CD14-positive monocyte (primary cell): Measurements from ENCODE around the gene KIF5B. TPM values are rescaled to one million over a fixed set of nuclear protein-coding genes. Genes with fewer than 3 reads are reported as not detected.

Experiments
- DNase-seq, 3 donors: peaks; one replicate each; pipeline ENCODE4 v3.0.0-alpha.2; 2011 to 2022
- H2AFZ ChIP-seq: 2 replicates; pipeline ENCODE4 v1.6.0; 2012; ENCODE audit warnings: mild to moderate bottlenecking, low read depth, low read length, inconsistent platforms; ENCODE audit not compliant: insufficient read depth, poor library complexity, severe bottlenecking
- H3K27ac ChIP-seq, 2 donors: 1 replicate in 1 of 2; 2 replicates in 1 of 2; pipeline ENCODE4 v1.5.1; 2012 to 2013; ENCODE audit warnings: low read length in 2 of 2, control low read depth in 1 of 2, inconsistent platforms in 1 of 2, low read depth in 1 of 2, mild to moderate bottlenecking in 1 of 2
- H3K27me3 ChIP-seq, 2 donors: one replicate each; pipeline versions ENCODE4 v1.6.0 to v1.6.1; 2011 to 2013; ENCODE audit warnings: low read length in 2 of 2; ENCODE audit not compliant: control insufficient read depth in 2 of 2, insufficient read depth in 2 of 2
- H3K36me3 ChIP-seq, 2 donors: replicated peaks in 1 of 2; 1 replicate in 1 of 2; 2 replicates in 1 of 2; pipeline versions ENCODE4 v1.5.1 to v1.6.1; 2012 to 2013; ENCODE audit warnings: low read length in 2 of 2, control low read depth in 1 of 2, inconsistent platforms in 1 of 2, mild to moderate bottlenecking in 1 of 2; ENCODE audit not compliant: insufficient read depth in 2 of 2, control insufficient read depth in 1 of 2
- H3K4me1 ChIP-seq, 2 donors: 1 replicate in 1 of 2; 2 replicates in 1 of 2; pipeline versions ENCODE4 v1.5.1 to v1.6.1; 2012 to 2013; ENCODE audit warnings: low read length in 2 of 2, control low read depth in 1 of 2, inconsistent platforms in 1 of 2, mild to moderate bottlenecking in 1 of 2, moderate library complexity in 1 of 2; ENCODE audit not compliant: insufficient read depth in 2 of 2, control insufficient read depth in 1 of 2
- H3K4me2 ChIP-seq: replicated peaks from 2 replicates; pipeline ENCODE3; 2012; ENCODE audit warnings: low read length, moderate library complexity, mild to moderate bottlenecking; ENCODE audit not compliant: poor library complexity, severe bottlenecking; ENCODE audit errors: extremely low read depth
- H3K4me3 ChIP-seq, 3 experiments: fragments of 200-600 bp in 1 of 3; sonication (generic) in 1 of 3; replicated peaks in 1 of 3; 1 replicate in 2 of 3; 2 replicates in 1 of 3; pipeline ENCODE4 v1.5.1; 2011 to 2013; ENCODE audit warnings: low read length in 3 of 3, mild to moderate bottlenecking in 3 of 3, control low read depth in 2 of 3, low read depth in 2 of 3, inconsistent platforms in 1 of 3, moderate library complexity in 1 of 3
- H3K79me2 ChIP-seq: 2 replicates; pipeline ENCODE4 v1.6.0; 2012; ENCODE audit warnings: mild to moderate bottlenecking, control low read depth, inconsistent platforms, low read length, moderate library complexity; ENCODE audit not compliant: insufficient read depth
- H3K9ac ChIP-seq: 2 replicates; pipeline ENCODE4 v1.6.0; 2017; ENCODE audit warnings: low read length, mild to moderate bottlenecking; ENCODE audit not compliant: insufficient read depth, poor library complexity, severe bottlenecking
- H3K9me3 ChIP-seq, 2 donors: replicated peaks in 1 of 2; 1 replicate in 1 of 2; 2 replicates in 1 of 2; pipeline versions ENCODE4 v1.5.1 to v1.6.1; 2012 to 2013; ENCODE audit warnings: low read length in 2 of 2, control low read depth in 1 of 2; ENCODE audit not compliant: control insufficient read depth in 1 of 2, insufficient read depth in 1 of 2
- H4K20me1 ChIP-seq: 2 replicates; pipeline ENCODE4 v1.6.0; 2012; ENCODE audit warnings: mild to moderate bottlenecking, low read length, control low read depth, moderate library complexity; ENCODE audit not compliant: insufficient read depth
- H3K27ac Mint-ChIP-seq, 7 donors: one replicate each; pipeline ENCODE4 v1.8.0; 2020; ENCODE audit warnings: mild to moderate bottlenecking in 7 of 7, mixed read lengths in 7 of 7, moderate library complexity in 6 of 7, inconsistent platforms in 2 of 7
- H3K27me3 Mint-ChIP-seq, 3 donors: one replicate each; pipeline ENCODE4 v1.8.0; 2021 to 2022; ENCODE audit warnings: low read depth in 3 of 3, mild to moderate bottlenecking in 3 of 3, mixed read lengths in 3 of 3, moderate library complexity in 3 of 3, inconsistent platforms in 1 of 3
- H3K36me3 Mint-ChIP-seq, 2 donors: one replicate each; pipeline ENCODE4 v1.8.0; 2020; ENCODE audit warnings: mixed read lengths in 2 of 2, inconsistent platforms in 1 of 2, mild to moderate bottlenecking in 1 of 2
- H3K4me1 Mint-ChIP-seq: one replicate; pipeline ENCODE4 v1.8.0; 2020; ENCODE audit warnings: mild to moderate bottlenecking, mixed read lengths
- H3K4me3 Mint-ChIP-seq, 2 donors: one replicate each; pipeline ENCODE4 v1.8.0; 2020; ENCODE audit warnings: mild to moderate bottlenecking in 2 of 2, mixed read lengths in 2 of 2, moderate library complexity in 1 of 2
- H3K9me3 Mint-ChIP-seq, 7 donors: one replicate each; pipeline ENCODE4 v1.8.0; 2020 to 2022; ENCODE audit warnings: mixed read lengths in 7 of 7, mild to moderate bottlenecking in 6 of 7, moderate library complexity in 6 of 7, inconsistent platforms in 2 of 7
- WGBS: methylation state at CpG from one replicate; pipeline ENCODE4 v1.1.5; 2013; ENCODE audit warnings: missing lambda C conversion rate; ENCODE audit not compliant: insufficient coverage; 5-methylcytosine and 5-hydroxymethylcytosine counted together
- intact Hi-C, 2 donors: fragments of 100-400 bp; cut with micrococcal nuclease; formaldehyde crosslinking; loops; one replicate each; pipeline versions ENCODE4 v1.15.0 to v1.15.1; 2023
- polyA plus RNA-seq, 3 donors: library from polyadenylated mRNA; depleted of rRNA in 1 of 3; unstranded in 2 of 3; stranded (reverse) in 1 of 3; fragments of 300-500 nt in 2 of 3; fragments of >200 nt in 1 of 3; fragmentation: Illumina TruSeq in 2 of 3; gene quantifications; 1 replicate in 2 of 3; 2 replicates in 1 of 3; pipeline ENCODE4 v1.2.3, GENCODE V29; 2012 to 2021
- TF ChIP-seq, protein P1 (sequence below): fragments of 200-600 bp; IDR thresholded peaks from one replicate; pipeline ENCODE4 v1.8.0; 2022; ENCODE audit warnings: antibody characterized with exemption, mild to moderate bottlenecking

KIF5B gene
- polyA plus RNA-seq, 3 donors: 15.2 to 32.9 (median 18.9) TPM

DNA sequence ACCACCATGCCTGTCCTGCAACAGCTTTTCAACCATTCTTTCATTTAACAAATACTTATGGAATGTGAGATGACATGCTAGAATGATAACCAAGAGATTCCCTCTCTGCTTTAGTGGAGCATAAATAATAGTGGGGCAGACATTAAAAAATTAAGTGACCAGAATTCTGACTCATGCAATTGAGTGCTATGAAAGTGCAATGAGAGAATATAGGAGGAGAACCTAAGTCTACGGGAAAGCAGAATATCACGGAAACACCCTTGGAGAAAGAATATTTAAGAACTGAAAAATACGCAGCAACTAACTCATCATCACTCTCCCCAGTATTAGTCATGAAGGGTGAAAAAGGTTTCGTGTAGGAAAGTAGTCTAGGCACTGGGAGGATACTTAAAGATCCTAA lies 7.1 kb downstream of the KIF5B start:
- Histone ChIP-seq H3K27ac (peak overlapping the region in 1 of 2 donors; percentile 46), H4K20me1 (peaks cover 100% of the 10 kb centered on the region), H3K9ac (no peak overlapping the region), H3K4me3 (no peak overlapping the region), H3K79me2 (peaks cover 100% of the 10 kb centered on the region), H2AFZ (no peak overlapping the region), H3K4me1 (peaks cover 34 to 45% of the 10 kb centered on the region in 2 donors), H3K4me2 (no peak overlapping the region), H3K36me3 (peaks cover 30 to 48% of the 10 kb centered on the region in 2 donors), H3K27me3 (no peaks in the 10 kb centered on the region), H3K9me3 (no peaks in the 10 kb centered on the region)
- intact Hi-C loops: no loop called here
- Mint-ChIP-seq H3K27ac (no peak overlapping the region), H3K4me3 (no peak overlapping the region), H3K36me3 (peaks cover 35 to 43% of the 10 kb centered on the region in 2 donors), H3K9me3 (peaks cover 0 to 1% (median 0%) of the 10 kb centered on the region in 7 donors), H3K4me1 (peaks cover 66% of the 10 kb centered on the region), H3K27me3 (peaks cover 0 to 3% (median 2%) of the 10 kb centered on the region in 3 donors)
- WGBS: no CpG with 5 or more reads among the region's 4 CpGs
- no peak for DNase-seq
- TF ChIP-seq, protein P1, sequence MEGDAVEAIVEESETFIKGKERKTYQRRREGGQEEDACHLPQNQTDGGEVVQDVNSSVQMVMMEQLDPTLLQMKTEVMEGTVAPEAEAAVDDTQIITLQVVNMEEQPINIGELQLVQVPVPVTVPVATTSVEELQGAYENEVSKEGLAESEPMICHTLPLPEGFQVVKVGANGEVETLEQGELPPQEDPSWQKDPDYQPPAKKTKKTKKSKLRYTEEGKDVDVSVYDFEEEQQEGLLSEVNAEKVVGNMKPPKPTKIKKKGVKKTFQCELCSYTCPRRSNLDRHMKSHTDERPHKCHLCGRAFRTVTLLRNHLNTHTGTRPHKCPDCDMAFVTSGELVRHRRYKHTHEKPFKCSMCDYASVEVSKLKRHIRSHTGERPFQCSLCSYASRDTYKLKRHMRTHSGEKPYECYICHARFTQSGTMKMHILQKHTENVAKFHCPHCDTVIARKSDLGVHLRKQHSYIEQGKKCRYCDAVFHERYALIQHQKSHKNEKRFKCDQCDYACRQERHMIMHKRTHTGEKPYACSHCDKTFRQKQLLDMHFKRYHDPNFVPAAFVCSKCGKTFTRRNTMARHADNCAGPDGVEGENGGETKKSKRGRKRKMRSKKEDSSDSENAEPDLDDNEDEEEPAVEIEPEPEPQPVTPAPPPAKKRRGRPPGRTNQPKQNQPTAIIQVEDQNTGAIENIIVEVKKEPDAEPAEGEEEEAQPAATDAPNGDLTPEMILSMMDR: no peak

DNA sequence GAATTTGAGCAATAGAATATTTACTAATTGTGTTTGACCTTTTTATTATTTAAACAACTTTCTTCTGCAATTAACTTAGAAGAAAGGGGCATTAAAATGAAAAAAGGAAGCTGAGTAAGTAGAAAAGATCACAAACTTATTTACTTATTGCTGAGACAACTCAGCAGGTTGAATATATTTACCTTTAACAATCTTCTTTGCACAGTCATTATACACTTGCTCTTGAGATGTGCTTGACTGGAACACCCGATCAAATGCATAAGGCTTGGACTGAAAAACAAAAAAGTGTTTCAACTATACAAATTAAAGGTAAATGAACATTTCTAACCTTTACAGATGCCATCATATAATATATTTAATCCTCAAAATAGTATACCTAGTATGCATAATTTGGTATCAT lies 7.9 kb downstream of the KIF5B start:
- peaks cover 0 to 1% (median 0%) of the 10 kb centered on the region in 7 donors for H3K9me3 Mint-ChIP-seq
- Histone ChIP-seq H3K4me1 (peaks cover 28 to 37% of the 10 kb centered on the region in 2 donors), H3K27me3 (no peaks in the 10 kb centered on the region), H2AFZ (no peak overlapping the region), H3K36me3 (peaks cover 37 to 56% of the 10 kb centered on the region in 2 donors), H3K4me2 (no peak overlapping the region), H3K4me3 (no peak overlapping the region), H3K79me2 (peaks cover 100% of the 10 kb centered on the region), H4K20me1 (peaks cover 100% of the 10 kb centered on the region), H3K9me3 (no peaks in the 10 kb centered on the region), H3K9ac (no peak overlapping the region), H3K27ac (no peak overlapping the region)
- DNase-seq: no peak
- WGBS: no CpG with 5 or more reads among the region's 1 CpG
- H3K36me3 Mint-ChIP-seq: peaks cover 41 to 49% of the 10 kb centered on the region in 2 donors
- H3K4me3 Mint-ChIP-seq: no peak overlapping the region
- peak overlapping the region in 1 of 7 donors; percentile 10 for H3K27ac Mint-ChIP-seq
- TF ChIP-seq, protein P1: no peak
- intact Hi-C loops: no loop called here
- peaks cover 63% of the 10 kb centered on the region for H3K4me1 Mint-ChIP-seq
- H3K27me3 Mint-ChIP-seq: peaks cover 0 to 3% (median 2%) of the 10 kb centered on the region in 3 donors
